ENCODE results near the gene NEK6.

NEK6 gene

DNA sequence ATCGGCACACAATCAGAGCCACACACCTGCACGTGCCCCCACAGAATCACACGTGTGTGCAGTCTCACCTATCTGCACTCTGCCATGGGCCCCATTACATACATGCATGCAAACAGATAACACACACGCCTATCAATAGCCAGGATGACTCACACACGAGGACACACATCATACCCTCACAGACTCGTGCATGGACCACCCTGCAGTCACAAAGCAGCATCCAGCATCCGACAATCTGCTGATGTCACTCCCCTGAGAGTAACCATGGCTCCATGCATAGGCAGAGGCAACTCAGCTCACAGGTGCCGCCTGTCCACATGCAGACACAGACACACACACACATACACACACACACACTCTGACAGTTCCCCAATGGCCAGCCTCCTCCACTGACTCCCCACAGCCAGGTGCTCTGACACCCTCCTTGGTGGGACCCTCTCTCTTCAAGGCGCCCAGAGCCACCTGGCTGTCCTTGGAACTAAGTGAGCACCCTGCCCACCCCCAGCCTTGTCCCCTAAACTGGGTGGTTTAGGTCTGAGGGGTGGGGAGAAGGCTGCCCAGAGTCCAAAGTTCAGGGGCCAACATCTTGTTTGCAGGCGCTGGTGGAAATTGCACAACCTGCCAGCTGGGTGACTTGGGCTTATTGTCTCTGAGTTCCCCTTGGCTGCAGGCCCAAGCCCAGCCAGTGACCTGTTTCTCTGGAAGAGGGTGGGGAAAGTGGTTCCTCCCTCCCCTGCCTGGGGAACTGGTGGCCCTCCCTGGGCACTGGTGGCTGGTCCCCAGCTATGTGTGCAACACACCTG lies 34.6 kb upstream of the NEK6 start:
- no peaks in the 10 kb centered on the region for H3K4me1 ChIP-seq
- H3K4me3 ChIP-seq (ENCODE audit: low read depth, low read length) = no peak overlapping the region
- H3K9me3 ChIP-seq = no peaks in the 10 kb centered on the region

GRCh38 chr9:124225945-124226344 lies 31.8 kb upstream of the NEK6 start:
- TF ChIP-seq, protein P1, sequence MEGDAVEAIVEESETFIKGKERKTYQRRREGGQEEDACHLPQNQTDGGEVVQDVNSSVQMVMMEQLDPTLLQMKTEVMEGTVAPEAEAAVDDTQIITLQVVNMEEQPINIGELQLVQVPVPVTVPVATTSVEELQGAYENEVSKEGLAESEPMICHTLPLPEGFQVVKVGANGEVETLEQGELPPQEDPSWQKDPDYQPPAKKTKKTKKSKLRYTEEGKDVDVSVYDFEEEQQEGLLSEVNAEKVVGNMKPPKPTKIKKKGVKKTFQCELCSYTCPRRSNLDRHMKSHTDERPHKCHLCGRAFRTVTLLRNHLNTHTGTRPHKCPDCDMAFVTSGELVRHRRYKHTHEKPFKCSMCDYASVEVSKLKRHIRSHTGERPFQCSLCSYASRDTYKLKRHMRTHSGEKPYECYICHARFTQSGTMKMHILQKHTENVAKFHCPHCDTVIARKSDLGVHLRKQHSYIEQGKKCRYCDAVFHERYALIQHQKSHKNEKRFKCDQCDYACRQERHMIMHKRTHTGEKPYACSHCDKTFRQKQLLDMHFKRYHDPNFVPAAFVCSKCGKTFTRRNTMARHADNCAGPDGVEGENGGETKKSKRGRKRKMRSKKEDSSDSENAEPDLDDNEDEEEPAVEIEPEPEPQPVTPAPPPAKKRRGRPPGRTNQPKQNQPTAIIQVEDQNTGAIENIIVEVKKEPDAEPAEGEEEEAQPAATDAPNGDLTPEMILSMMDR (IDR thresholded peaks at IDR 0.05; ENCODE audit: low read depth, low read length) = no peak

More for the DNA sequence above, 34.6 kb upstream of the NEK6 start:
- DNase-seq = no peak
- H3K27me3 ChIP-seq = no peaks in the 10 kb centered on the region; the same call in 1 of the 2 replicates
- no peaks in the 10 kb centered on the region for H3K36me3 ChIP-seq
- TF ChIP-seq, protein P1 (IDR thresholded peaks at IDR 0.05; ENCODE audit: low read depth, low read length) = no peak

GRCh38 chr9:124228516-124228915 lies 29.2 kb upstream of the NEK6 start:
- DNase-seq = no peak

More at GRCh38 chr9:124225945-124226344, 31.8 kb upstream of the NEK6 start:
- Histone ChIP-seq H3K4me1 (no peaks in the 10 kb centered on the region), H3K36me3 (no peaks in the 10 kb centered on the region), H3K4me3 (ENCODE audit: low read depth, low read length) (no peak overlapping the region), H3K27me3 (no peaks in the 10 kb centered on the region; the same call in 1 of the 2 replicates), H3K9me3 (no peaks in the 10 kb centered on the region)
- no peak for DNase-seq

DNA sequence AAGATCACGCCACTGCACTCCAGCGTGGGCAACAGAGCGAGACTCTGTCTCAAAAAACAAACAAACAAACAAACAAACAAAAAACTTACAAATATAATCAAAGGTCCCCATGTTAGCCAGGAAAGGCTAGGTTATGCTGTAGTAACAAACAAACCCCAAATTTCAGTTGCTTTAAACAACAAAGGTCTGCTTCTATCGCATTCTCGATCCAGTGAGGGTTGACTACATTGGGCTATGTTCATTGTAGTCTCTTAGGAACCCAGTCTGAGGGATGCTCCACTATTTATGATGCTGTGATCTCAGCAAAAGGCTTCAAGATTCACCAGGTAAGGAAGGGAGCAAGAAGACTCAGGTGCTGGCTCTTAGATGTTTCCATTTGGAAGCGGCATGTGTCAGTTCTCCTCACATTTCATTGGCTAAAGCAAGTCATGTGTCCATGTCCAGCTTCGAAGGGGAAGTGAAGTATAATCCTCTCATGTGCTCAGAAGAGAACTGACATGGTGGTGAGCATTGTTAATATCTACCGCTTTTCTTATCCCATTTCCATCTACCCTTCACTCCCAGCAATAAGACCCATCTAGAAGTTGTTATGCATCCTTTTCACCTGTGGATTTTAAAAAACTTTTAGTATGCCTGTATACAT lies 26.5 kb upstream of the NEK6 start:
- H3K9me3 ChIP-seq = no peaks in the 10 kb centered on the region
- DNase-seq = no peak

More at GRCh38 chr9:124228516-124228915, 29.2 kb upstream of the NEK6 start:
- TF ChIP-seq, protein P1 (IDR thresholded peaks at IDR 0.05; ENCODE audit: low read depth, low read length) = no peak
- no peaks in the 10 kb centered on the region; the same call in 1 of the 2 replicates for H3K27me3 ChIP-seq
- no peaks in the 10 kb centered on the region for H3K9me3 ChIP-seq
- H3K4me1 ChIP-seq = no peaks in the 10 kb centered on the region
- H3K36me3 ChIP-seq = no peaks in the 10 kb centered on the region
- H3K4me3 ChIP-seq (ENCODE audit: low read depth, low read length) = no peak overlapping the region

DNA sequence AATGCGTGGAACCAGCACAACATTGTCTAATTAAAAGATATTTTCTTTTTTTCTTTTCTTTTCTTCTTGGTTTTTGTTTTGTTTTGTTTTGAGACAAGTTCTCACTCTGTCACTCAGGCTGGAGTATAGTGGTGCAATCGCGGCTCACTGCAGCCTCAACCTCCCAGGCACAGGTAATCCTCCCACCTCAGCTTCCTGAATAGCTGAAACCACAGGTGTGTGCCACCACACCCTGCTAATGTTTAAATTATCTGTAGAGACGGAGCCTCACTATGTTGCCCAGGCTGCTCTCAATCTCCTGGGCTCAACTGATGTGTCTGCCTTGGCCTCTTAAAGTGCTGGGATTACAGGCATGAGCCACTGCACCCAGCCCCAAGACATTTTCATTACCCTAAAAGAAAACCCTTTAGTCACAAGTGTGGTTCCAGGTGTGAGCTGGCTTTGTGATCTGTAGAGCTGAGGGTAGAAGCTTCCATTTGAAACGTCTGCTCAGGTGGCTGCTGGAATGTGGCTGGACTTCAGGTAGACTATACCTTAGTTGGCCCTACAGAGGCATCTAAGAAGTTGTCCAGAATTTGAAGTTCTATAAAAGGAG lies 19.1 kb upstream of the NEK6 start:
- no peaks in the 10 kb centered on the region for H3K4me1 ChIP-seq
- H3K9me3 ChIP-seq = no peaks in the 10 kb centered on the region
- DNase-seq = no peak
- H3K4me3 ChIP-seq (ENCODE audit: low read depth, low read length) = no peak overlapping the region
- H3K36me3 ChIP-seq = no peaks in the 10 kb centered on the region
- peaks cover 8% of the 10 kb centered on the region for H3K27me3 ChIP-seq
- TF ChIP-seq, protein P1 (IDR thresholded peaks at IDR 0.05; ENCODE audit: low read depth, low read length) = no peak

More for the DNA sequence above, 26.5 kb upstream of the NEK6 start:
- Histone ChIP-seq H3K4me3 (ENCODE audit: low read depth, low read length) (no peak overlapping the region), H3K4me1 (no peaks in the 10 kb centered on the region), H3K36me3 (no peaks in the 10 kb centered on the region), H3K27me3 (no peaks in the 10 kb centered on the region)
- TF ChIP-seq, protein P1 (IDR thresholded peaks at IDR 0.05; ENCODE audit: low read depth, low read length) = no peak

Measured in BE2C (cell line).